ENCODE data around the gene GUK1.

Gene GUK1

GRCh38 chr1:228139931-228140723, at the start of gene GUK1:
Gene GUK1 (plus strand): TSS chr1:228140279. CDS start chr1:228140303, 24 bp downstream.
- peak; percentile 100 for DNase-seq

- no peak for DNase-seq
These were observed 49.4 kb upstream of the GUK1 start for GRCh38 chr1:228090613-228091081.

GRCh38 chr1:228091084-228091483, 49.0 kb upstream of the GUK1 start:
- DNase-seq = no peak

DNA sequence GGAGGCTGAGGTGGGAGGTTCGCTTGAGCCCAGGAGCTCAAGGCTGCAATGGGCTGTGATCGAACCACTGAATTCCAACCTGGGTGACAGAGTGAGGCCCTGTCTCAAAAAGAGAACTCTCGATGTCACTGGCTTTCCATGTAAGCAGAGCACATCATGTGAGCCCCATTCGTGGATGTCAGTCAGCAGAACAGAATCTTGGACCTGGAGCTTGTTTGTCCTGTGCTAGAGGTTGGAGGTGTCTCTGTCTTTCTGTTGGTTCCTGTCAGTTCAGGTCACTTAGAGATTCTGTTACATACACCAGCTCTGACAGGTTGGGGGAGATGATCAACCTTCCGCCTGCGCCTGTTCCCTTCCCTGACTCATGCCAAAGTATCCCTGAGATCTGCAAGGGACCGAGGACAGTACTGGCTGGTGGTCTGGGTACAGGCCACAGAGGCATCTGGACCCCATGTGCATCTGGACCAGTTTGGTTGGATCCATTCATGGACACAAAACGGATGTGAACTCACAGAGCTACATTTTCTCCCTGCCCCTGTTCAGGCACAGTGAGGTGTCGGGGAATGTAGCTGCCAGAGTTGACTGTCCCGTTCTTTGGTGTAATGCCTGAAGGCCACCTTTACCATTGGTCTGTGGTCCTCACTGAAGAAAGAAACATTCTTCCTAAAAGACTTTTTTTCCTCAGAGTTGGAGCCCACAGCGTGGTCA, 47.6 kb upstream of the GUK1 start:
- no peak for DNase-seq

DNA sequence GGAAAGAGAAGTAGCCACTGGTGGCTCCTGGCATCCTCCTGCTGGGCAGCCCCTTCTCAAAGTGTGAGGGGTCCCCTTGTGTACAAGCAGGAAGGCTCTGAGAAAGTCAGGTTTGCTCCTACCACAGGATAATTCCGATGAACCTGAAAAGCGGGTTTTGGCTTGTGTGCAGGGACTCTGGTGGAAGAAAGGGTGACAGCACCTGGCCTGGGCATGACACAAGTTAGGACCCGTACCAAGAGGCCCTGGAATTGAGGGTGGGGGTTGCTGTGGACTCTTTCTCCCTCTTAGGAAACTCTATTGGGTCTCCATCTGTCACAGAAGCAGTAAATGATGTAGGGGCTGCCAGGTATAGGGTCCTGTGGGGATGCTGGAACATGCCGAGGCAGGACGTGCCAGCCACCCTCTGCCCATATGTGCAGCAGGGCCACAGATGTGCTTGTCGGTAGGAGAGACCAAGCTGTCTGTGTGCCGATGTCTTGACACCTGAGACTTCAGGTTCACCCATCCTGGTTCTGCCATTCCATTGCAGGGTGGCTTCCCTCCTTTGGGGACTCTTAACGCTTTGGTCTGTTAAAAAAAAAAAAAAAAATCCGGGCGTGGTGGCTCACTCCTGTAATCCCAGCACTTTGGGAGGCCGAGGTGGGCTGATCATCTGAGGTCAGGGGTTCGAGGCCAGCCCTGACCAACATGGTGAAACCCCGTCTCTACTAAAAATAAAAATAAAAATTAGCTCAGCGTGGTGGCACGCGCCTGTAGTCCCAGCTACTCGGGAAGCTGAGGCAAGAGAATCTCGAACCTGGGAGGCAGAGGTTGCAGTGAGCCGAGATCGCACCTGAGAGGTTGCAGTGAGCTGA, 46.8 kb upstream of the GUK1 start:
- no peak for DNase-seq

DNA sequence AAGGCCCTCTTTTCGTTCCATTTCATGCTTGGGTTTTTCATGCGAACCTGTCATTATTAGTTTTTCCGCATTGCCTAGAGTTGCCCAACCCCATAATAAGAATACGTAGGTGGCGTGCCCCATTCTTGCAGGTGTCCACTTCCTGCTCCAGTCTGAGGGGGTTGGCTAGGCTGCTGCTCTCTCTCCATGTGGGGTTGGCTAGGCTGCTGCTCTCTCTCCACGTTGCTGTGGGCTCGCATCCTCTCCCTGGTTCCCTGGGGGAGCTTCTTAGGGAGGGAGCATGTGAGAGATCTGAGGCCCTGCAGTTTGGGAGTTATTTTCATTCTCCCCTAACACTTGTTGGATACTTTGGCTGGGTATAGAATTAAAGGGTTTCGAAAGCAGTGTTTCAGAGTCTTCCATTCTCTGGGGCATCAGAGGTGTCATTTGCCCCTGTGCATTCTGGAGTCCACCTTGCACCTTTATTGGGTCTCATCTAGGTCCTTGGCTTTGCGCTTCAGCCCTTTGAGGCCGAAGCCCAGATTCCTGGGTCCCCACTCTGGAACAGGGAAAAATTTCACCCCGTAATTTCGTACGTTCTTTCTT, 45.6 kb upstream of the GUK1 start:
- DNase-seq = no peak

GRCh38 chr1:228095161-228095560, 44.9 kb upstream of the GUK1 start:
- no peak for DNase-seq

DNA sequence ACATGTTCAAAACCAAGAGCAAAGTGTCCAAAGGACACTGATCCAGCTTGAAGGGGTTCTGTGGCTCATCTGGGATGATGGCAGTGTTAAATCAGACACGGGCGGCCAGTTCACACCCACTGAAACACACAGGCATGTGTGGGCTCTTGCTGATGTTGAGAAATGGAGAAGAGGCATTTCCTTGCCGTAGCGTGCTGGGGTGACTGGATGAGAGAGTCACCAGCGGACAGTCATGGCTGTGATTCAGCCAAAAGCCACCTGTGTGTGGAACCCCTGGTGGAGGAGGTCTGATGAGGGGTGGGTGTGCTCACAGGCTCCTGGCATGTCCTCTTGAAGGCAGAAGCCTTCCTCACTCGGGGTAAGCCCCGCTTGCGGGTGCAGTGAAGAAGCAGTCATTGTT, 44.1 kb upstream of the GUK1 start:
- no peak for DNase-seq

- DNase-seq = no peak
These were observed 43.4 kb upstream of the GUK1 start for GRCh38 chr1:228096416-228097332.

DNA sequence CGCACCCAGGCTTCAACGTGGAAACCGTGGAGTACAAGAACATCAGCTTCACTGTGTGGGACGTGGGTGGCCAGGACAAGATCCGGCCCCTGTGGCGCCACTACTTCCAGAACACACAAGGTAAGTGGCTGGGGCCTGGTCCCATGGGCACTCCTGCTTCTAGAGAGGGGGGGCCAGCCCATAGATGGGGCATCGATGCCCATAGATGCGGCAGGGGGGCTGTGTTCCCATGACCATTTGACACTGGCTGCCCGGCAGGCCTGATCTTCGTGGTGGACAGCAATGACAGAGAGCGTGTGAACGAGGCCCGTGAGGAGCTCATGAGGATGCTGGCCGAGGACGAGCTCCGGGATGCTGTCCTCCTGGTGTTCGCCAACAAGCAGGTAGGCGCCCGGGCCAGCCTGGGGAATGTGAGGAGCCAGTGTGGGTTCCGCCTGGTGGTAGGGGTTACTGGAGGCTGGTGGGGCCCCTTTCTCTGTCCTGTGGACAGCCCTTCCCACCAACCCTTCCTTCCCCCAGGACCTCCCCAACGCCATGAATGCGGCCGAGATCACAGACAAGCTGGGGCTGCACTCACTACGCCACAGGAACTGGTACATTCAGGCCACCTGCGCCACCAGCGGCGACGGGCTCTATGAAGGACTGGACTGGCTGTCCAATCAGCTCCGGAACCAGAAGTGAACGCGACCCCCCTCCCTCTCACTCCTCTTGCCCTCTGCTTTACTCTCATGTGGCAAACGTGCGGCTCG, 42.6 kb upstream of the GUK1 start:
- DNase-seq = no peak

- DNase-seq = no peak
These were observed 41.7 kb upstream of the GUK1 start for GRCh38 chr1:228098323-228098931.

GRCh38 chr1:228099331-228099732, 40.7 kb upstream of the GUK1 start:
- DNase-seq = no peak

DNA sequence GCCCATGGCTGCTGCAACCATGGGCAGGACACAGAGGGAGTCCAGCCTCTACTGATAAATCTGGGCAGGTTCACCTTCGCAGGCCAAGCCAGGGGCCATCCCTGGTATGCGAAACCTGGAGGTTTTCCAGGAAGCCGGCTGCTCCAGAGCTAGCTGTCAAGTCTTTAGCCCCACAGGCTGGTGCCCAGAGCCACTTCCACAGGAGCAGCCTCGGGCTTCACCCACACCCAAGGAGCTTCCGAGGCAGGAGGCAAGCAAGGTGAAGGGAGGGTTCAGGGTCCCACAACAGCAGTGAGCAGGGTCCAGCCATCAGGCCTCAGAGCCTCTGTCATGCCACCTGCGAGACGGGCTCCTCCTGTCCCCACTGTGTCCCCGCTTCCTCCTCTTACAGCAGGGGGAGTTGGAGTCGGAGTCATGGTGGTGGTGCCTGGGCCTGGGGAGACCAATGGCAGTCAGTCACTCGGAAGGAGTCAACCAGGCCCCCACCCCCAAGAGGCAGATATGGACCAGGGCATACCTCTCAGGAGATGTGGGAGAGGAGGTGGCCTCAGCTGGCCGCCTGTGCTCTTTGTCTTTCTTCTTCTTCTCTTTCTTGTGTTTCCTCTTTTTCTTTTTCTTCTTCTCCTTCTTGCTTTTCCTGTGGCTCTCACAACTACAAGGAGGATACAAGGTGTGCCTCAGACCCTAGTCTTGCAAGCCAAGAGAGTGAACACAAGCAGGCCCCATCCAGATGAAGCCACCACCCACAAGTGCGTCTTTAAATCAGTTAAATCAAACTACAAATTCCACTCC, 39.1 kb upstream of the GUK1 start:
- DNase-seq = no peak

GRCh38 chr1:228101614-228101993, 38.5 kb upstream of the GUK1 start:
- no peak for DNase-seq

- peak; percentile 52 for DNase-seq
These were observed 37.9 kb upstream of the GUK1 start for GRCh38 chr1:228101994-228102790.

- DNase-seq = peak; percentile 91
These were observed 37.1 kb upstream of the GUK1 start, which contains the start of gene C1orf35 for GRCh38 chr1:228102791-228103620. Gene C1orf35 (minus strand): TSS chr1:228103325. CDS start chr1:228103227, 98 bp downstream.

DNA sequence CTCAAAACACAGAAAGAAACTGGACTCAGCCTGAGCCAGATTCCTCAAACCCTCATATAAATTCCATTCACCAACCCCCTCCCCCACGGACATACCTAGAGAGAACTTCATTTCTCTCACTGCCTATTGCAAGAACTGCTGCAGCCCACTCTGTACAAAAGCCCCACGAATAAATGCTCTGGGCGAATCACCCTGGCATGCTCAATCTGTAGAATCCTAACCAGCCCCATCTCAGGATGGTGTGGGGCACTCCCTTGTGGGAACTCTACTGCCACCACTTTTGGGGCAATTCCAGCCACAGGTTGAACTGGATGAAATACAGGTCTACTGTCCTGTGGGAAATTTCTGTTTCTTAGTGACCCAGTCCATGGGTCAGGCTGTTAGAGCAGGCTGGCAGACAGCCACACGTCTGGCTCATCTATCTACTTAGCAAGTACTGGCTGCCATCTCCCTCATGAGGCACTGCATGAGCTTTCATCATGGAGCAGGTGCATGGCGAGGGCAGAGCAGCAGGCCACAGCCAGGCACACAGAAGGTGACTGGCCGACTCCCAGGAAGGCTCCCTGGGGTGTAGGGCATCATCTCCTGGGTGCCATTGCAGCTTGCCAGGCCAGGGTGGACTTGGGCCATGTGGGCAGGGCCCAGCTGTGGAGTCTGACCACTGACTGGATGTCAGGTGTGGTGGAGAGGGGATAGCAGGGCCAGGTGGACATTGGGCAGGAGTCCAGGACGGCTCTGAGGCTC, 35.4 kb upstream of the GUK1 start:
- no peak for DNase-seq
